OCI-LY1 (cell line): ENCODE data around the gene GRAP2.

Experiments
- H2AFZ ChIP-seq: fragments of 200-600 bp; sonication (generic), shearing (Covaris generic); 2 replicates; pipeline ENCODE4 v1.6.0; 2014; ENCODE audit warnings: antibody characterized with exemption, mild to moderate bottlenecking, low read length
- H3F3A ChIP-seq: fragments of 200-600 bp; sonication (generic), shearing (Covaris generic); 2 replicates; pipeline ENCODE4 v1.6.0; 2014; ENCODE audit warnings: mild to moderate bottlenecking, antibody characterized with exemption, low read length, moderate library complexity; ENCODE audit not compliant: insufficient read depth
- H3K27ac ChIP-seq: fragments of 200-600 bp; sonication (generic); 2 replicates; pipeline ENCODE4 v1.5.1; 2014; ENCODE audit warnings: low read length, mixed run types, mild to moderate bottlenecking, low read depth; ENCODE audit not compliant: poor library complexity, severe bottlenecking
- H3K27me3 ChIP-seq: fragments of 200-600 bp; sonication (generic); 2 replicates; pipeline ENCODE4 v1.6.0; 2014; ENCODE audit warnings: antibody characterized with exemption, mild to moderate bottlenecking, low read length, moderate library complexity; ENCODE audit not compliant: insufficient read depth
- H3K36me3 ChIP-seq: fragments of 200-600 bp; sonication (generic); 2 replicates; pipeline ENCODE4 v1.6.1; 2014; ENCODE audit warnings: mild to moderate bottlenecking, antibody characterized with exemption, low read length, moderate library complexity, mixed read lengths; ENCODE audit not compliant: insufficient read depth
- H3K4me1 ChIP-seq: fragments of 200-600 bp; sonication (generic); 2 replicates; pipeline ENCODE4 v1.5.1; 2014; ENCODE audit warnings: mild to moderate bottlenecking, low read length, moderate library complexity; ENCODE audit not compliant: insufficient read depth, severe bottlenecking
- H3K4me2 ChIP-seq: fragments of 200-600 bp; sonication (generic), shearing (Covaris generic); 2 replicates; pipeline ENCODE4 v1.6.1; 2014; ENCODE audit warnings: low read length
- H3K4me3 ChIP-seq: fragments of 200-600 bp; sonication (generic); 2 replicates; pipeline ENCODE4 v1.5.1; 2014; ENCODE audit warnings: low read length, low read depth, mild to moderate bottlenecking, mixed read lengths; ENCODE audit not compliant: poor library complexity, severe bottlenecking
- H3K79me2 ChIP-seq: fragments of 200-600 bp; shearing (Covaris generic); 2 replicates; pipeline ENCODE4 v1.6.1; 2016; ENCODE audit warnings: mixed run types, low read length, mixed read lengths; ENCODE audit not compliant: insufficient read depth
- H3K9ac ChIP-seq: fragments of 200-600 bp; sonication (generic), shearing (Covaris generic); 2 replicates; pipeline ENCODE4 v1.6.1; 2014; ENCODE audit warnings: mild to moderate bottlenecking, low read length, mixed read lengths
- H3K9me2 ChIP-seq: fragments of 200-600 bp; sonication (generic), shearing (Covaris generic); 2 replicates; pipeline ENCODE4 v1.6.1; 2014; ENCODE audit warnings: low read depth, mild to moderate bottlenecking, low read length, mixed read lengths
- H3K9me3 ChIP-seq: fragments of 200-600 bp; shearing (Covaris generic); 2 replicates; pipeline ENCODE4 v1.6.1; 2014; ENCODE audit warnings: low read length, mixed read lengths
- H4K20me1 ChIP-seq: fragments of 200-600 bp; sonication (generic), shearing (Covaris generic); 2 replicates; pipeline ENCODE4 v1.6.0; 2016; ENCODE audit warnings: mild to moderate bottlenecking, low read length; ENCODE audit not compliant: insufficient read depth
- EZH2 ChIP-seq: fragments of 200-600 bp; sonication (generic), shearing (Covaris generic); IDR thresholded peaks from 2 replicates; pipeline ENCODE4 v1.8.0; 2017; ENCODE audit warnings: borderline replicate concordance, mixed run types, mild to moderate bottlenecking, antibody characterized with exemption, low read length, moderate library complexity, mixed read lengths
- TF ChIP-seq, protein P1 (sequence below): fragments of 200-600 bp; sonication (generic), shearing (Covaris generic); IDR thresholded peaks from 2 replicates; pipeline ENCODE4 v1.5.1; 2017; ENCODE audit warnings: mild to moderate bottlenecking, antibody characterized with exemption, low read length, moderate library complexity, mixed read lengths

GRAP2 gene

DNA sequence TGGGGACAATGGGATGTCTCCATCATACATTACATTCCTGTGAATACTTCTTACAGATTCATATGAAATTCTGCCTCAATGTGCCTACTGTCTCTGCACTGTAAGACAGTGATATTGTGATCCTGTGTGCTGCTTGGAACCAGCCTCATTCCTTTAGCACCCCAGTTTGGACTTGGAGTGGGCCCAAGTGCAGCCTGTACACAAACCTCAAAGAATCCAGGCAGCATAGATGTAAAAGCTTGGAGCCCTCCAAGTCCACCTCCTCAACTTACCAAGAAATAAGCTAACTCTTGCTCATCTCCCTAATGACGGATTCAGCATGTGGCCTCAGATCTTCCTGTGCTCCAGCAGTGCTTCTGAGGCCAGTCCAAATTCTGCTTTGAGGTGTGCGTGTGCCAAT is 24.4 kb downstream of the GRAP2 start:
- Histone ChIP-seq H3K36me3 (no peaks in the 10 kb centered on the region), H3K4me1 (no peaks in the 10 kb centered on the region), H3K9me3 (no peaks in the 10 kb centered on the region), H3K4me2 (no peak overlapping the region), H3K9ac (no peak overlapping the region), H3K79me2 (no peaks in the 10 kb centered on the region), H2AFZ (no peak overlapping the region), H4K20me1 (no peaks in the 10 kb centered on the region), H3K27me3 (no peaks in the 10 kb centered on the region), H3F3A (no peaks in the 10 kb centered on the region), H3K27ac (no peak overlapping the region), H3K9me2 (no peaks in the 10 kb centered on the region), H3K4me3 (no peak overlapping the region)
- no peak for TF ChIP-seq EZH2

GRCh38 chr22:39925909-39926679 is 25.2 kb downstream of the GRAP2 start:
- H3K4me2 ChIP-seq = no peak overlapping the region
- no peak overlapping the region for H2AFZ ChIP-seq
- no peaks in the 10 kb centered on the region for H3K79me2 ChIP-seq

DNA sequence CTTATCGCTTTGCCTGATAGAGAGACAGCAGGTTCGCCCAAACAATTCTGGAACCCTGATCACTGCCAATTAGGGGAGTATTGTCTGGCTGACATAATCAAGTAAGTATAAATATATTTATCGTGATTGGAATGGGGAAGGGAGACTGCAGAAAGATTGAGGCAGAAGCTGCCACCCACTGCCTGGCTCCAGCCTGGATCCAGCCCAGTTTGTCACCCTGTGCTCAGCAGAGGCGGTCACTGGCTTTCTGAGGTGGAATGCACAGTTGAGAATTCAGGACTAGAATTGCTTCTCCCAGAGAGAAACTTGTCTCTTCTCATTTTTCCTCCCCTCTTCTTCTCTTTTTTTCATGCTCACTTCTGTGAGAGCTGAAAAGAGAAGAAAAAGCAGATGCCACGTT is 25.9 kb downstream of the GRAP2 start:
- H4K20me1 ChIP-seq = no peaks in the 10 kb centered on the region
- no peaks in the 10 kb centered on the region for H3K9me3 ChIP-seq
- H3K9ac ChIP-seq = no peak overlapping the region
- no peak overlapping the region for H3K4me3 ChIP-seq
- no peak for TF ChIP-seq EZH2
- TF ChIP-seq, protein P1, sequence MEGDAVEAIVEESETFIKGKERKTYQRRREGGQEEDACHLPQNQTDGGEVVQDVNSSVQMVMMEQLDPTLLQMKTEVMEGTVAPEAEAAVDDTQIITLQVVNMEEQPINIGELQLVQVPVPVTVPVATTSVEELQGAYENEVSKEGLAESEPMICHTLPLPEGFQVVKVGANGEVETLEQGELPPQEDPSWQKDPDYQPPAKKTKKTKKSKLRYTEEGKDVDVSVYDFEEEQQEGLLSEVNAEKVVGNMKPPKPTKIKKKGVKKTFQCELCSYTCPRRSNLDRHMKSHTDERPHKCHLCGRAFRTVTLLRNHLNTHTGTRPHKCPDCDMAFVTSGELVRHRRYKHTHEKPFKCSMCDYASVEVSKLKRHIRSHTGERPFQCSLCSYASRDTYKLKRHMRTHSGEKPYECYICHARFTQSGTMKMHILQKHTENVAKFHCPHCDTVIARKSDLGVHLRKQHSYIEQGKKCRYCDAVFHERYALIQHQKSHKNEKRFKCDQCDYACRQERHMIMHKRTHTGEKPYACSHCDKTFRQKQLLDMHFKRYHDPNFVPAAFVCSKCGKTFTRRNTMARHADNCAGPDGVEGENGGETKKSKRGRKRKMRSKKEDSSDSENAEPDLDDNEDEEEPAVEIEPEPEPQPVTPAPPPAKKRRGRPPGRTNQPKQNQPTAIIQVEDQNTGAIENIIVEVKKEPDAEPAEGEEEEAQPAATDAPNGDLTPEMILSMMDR = no peak
- H3F3A ChIP-seq = no peaks in the 10 kb centered on the region
- no peaks in the 10 kb centered on the region for H3K27me3 ChIP-seq
- no peak overlapping the region for H3K4me2 ChIP-seq
- H2AFZ ChIP-seq = no peak overlapping the region
- no peaks in the 10 kb centered on the region for H3K36me3 ChIP-seq
- no peaks in the 10 kb centered on the region for H3K4me1 ChIP-seq
- H3K9me2 ChIP-seq = no peaks in the 10 kb centered on the region
- H3K79me2 ChIP-seq = no peaks in the 10 kb centered on the region
- no peak overlapping the region for H3K27ac ChIP-seq

More at GRCh38 chr22:39925909-39926679, 25.2 kb downstream of the GRAP2 start:
- Histone ChIP-seq H3K9me2 (no peaks in the 10 kb centered on the region), H3K4me3 (no peak overlapping the region), H3K9me3 (no peaks in the 10 kb centered on the region), H3K27ac (no peak overlapping the region), H3K4me1 (no peaks in the 10 kb centered on the region), H4K20me1 (no peaks in the 10 kb centered on the region), H3K27me3 (no peaks in the 10 kb centered on the region), H3K36me3 (no peaks in the 10 kb centered on the region), H3K9ac (no peak overlapping the region), H3F3A (no peaks in the 10 kb centered on the region)
- TF ChIP-seq, protein P1 = no peak
- no peak for TF ChIP-seq EZH2

DNA sequence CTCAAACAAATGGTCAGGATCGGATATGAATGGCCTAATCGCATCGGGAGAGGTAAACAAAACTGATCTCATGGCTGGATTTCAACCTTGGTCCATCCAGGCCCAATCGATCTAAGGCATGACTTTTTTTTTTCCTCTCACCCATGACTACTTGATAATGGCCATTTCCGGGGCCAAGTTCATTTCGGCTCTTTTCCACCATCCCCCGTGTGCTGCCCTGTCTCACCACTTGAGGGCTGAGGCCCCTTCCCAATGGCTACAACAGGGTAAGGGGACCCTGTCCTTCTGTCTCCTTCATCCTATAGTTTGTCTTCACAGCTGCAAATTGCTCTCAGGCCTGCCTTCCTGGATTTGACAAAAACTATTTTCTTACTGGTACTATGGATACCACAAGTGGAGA is 26.7 kb downstream of the GRAP2 start:
- no peaks in the 10 kb centered on the region for H3K36me3 ChIP-seq
- H3K4me2 ChIP-seq = no peak overlapping the region
- H3K79me2 ChIP-seq = no peaks in the 10 kb centered on the region
- no peaks in the 10 kb centered on the region for H3K4me1 ChIP-seq
- no peak overlapping the region for H3K27ac ChIP-seq
- no peaks in the 10 kb centered on the region for H3K9me3 ChIP-seq
- no peak overlapping the region for H3K4me3 ChIP-seq
- no peaks in the 10 kb centered on the region for H4K20me1 ChIP-seq
- no peaks in the 10 kb centered on the region for H3F3A ChIP-seq
- H3K27me3 ChIP-seq = no peaks in the 10 kb centered on the region
- no peak overlapping the region for H2AFZ ChIP-seq
- H3K9ac ChIP-seq = no peak overlapping the region
- TF ChIP-seq EZH2 = no peak
- TF ChIP-seq, protein P1 = peak; percentile 21; the same call in 1 of the 2 replicates
- H3K9me2 ChIP-seq = no peaks in the 10 kb centered on the region
